Smooth muscle cell (in vitro differentiated cells): ENCODE results near the gene KLHL35. TPM values are rescaled to one million over a fixed set of nuclear protein-coding genes. Genes with fewer than 3 reads are reported as not detected.

Source experiments
- DNase-seq: peaks from one replicate; lab custom pipeline; 2025; ENCODE audit not compliant: unreplicated experiment; lab: John Stamatoyannopoulos, UW
- H2AFZ ChIP-seq: fragments of 200-600 bp; sonication (generic); 2 replicates; pipeline ENCODE4 v1.6.0; 2016; ENCODE audit warnings: antibody characterized with exemption, low read depth, mild to moderate bottlenecking
- H3F3A ChIP-seq: fragments of 200-600 bp; sonication (generic); 2 replicates; pipeline ENCODE4 v1.6.0; 2017; ENCODE audit warnings: antibody characterized with exemption, low read depth
- H3K27ac ChIP-seq: fragments of 200-600 bp; sonication (generic); 2 replicates; pipeline ENCODE4 v1.5.1; 2016; ENCODE audit warnings: low read depth, mild to moderate bottlenecking
- H3K27me3 ChIP-seq: fragments of 200-600 bp; sonication (generic); 2 replicates; pipeline ENCODE4 v1.6.1; 2016; ENCODE audit warnings: low read depth, mild to moderate bottlenecking
- H3K36me3 ChIP-seq: fragments of 200-600 bp; sonication (generic); 2 replicates; pipeline ENCODE4 v1.5.1; 2016; ENCODE audit warnings: low read depth
- H3K4me1 ChIP-seq: fragments of 200-600 bp; sonication (generic); 2 replicates; pipeline ENCODE4 v1.5.1; 2016; ENCODE audit warnings: low read depth
- H3K4me2 ChIP-seq: fragments of 200-600 bp; sonication (generic); 2 replicates; pipeline ENCODE4 v1.6.0; 2016; ENCODE audit warnings: mild to moderate bottlenecking
- H3K4me3 ChIP-seq: fragments of 200-600 bp; sonication (generic); 2 replicates; pipeline ENCODE4 v1.5.1; 2016; ENCODE audit warnings: mild to moderate bottlenecking
- H3K79me2 ChIP-seq: fragments of 200-600 bp; sonication (generic); 2 replicates; pipeline ENCODE4 v1.6.0; 2016; ENCODE audit warnings: low read depth, mild to moderate bottlenecking
- H3K9ac ChIP-seq: fragments of 200-600 bp; sonication (generic); 2 replicates; pipeline ENCODE4 v1.6.0; 2016; ENCODE audit warnings: low read depth
- H3K9me3 ChIP-seq: fragments of 200-600 bp; sonication (generic); replicated peaks from 2 replicates; pipeline ENCODE4 v1.5.1; 2016; ENCODE audit warnings: low read depth
- H4K20me1 ChIP-seq: fragments of 200-600 bp; sonication (generic); 2 replicates; pipeline ENCODE4 v1.6.0; 2016; ENCODE audit warnings: low read depth
- CTCF ChIP-seq: fragments of 200-600 bp; sonication (generic); IDR thresholded peaks from 2 replicates; pipeline ENCODE4 v1.5.1; 2017; ENCODE audit warnings: borderline replicate concordance, mild to moderate bottlenecking, antibody characterized with exemption; ENCODE audit not compliant: insufficient read depth, poor library complexity, severe bottlenecking
- WGBS: methylation state at CpG from one replicate; pipeline ENCODE4 v1.1.7; 2016; ENCODE audit warnings: low lambda C conversion rate; 5-methylcytosine and 5-hydroxymethylcytosine counted together
- polyA plus RNA-seq: library from polyadenylated mRNA; unstranded; fragments of >200 nt; fragmentation: Nextera tagmentation; extraction: Ambion mirVana; gene quantifications from 2 replicates; pipeline ENCODE4 v1.2.1, GENCODE V29; 2016
- total RNA-seq: library from RNA; depleted of rRNA; stranded (reverse); fragments of >200 nt; gene quantifications from 2 replicates; pipeline ENCODE4 v1.2.3, GENCODE V29; 2014

Gene KLHL35
- total and polyA plus RNA-seq, 2 experiments from 2014 or later: 1.0 to 3.0 TPM

- no peak overlapping the region for H2AFZ ChIP-seq
- no peak overlapping the region for H3K4me3 ChIP-seq
- H3K27me3 ChIP-seq: no peaks in the 10 kb centered on the region
- no peaks in the 10 kb centered on the region for H3F3A ChIP-seq
- no peaks in the 10 kb centered on the region for H3K79me2 ChIP-seq
- no peak overlapping the region for H3K27ac ChIP-seq
- 96% methylated on average over 6 of the region's 6 CpGs for WGBS
- H4K20me1 ChIP-seq: no peaks in the 10 kb centered on the region
- H3K9me3 ChIP-seq: no peaks in the 10 kb centered on the region
- H3K4me2 ChIP-seq: no peak overlapping the region
- H3K4me1 ChIP-seq: peaks cover 11% of the 10 kb centered on the region
- H3K9ac ChIP-seq: no peak overlapping the region
- DNase-seq: no peak
- no peak for TF ChIP-seq CTCF
- H3K36me3 ChIP-seq: no peaks in the 10 kb centered on the region
Observed at GRCh38 chr11:75461151-75461550, 28.1 kb upstream of the KLHL35 start.

- Histone ChIP-seq H3K4me1 (no peaks in the 10 kb centered on the region), H3K4me2 (no peak overlapping the region), H3K27ac (no peak overlapping the region), H3K79me2 (no peaks in the 10 kb centered on the region), H2AFZ (no peak overlapping the region), H3K9ac (no peak overlapping the region), H3F3A (no peaks in the 10 kb centered on the region), H3K4me3 (no peak overlapping the region), H3K27me3 (no peaks in the 10 kb centered on the region), H3K9me3 (no peaks in the 10 kb centered on the region), H4K20me1 (no peaks in the 10 kb centered on the region), H3K36me3 (no peaks in the 10 kb centered on the region)
- DNase-seq: no peak
- 87% methylated on average over 14 of the region's 14 CpGs for WGBS
- TF ChIP-seq CTCF: no peak
Observed at GRCh38 chr11:75456596-75457183, 23.7 kb upstream of the KLHL35 start.

GRCh38 chr11:75454987-75455386, 22.0 kb upstream of the KLHL35 start:
- no peak overlapping the region for H3K4me3 ChIP-seq
- no peaks in the 10 kb centered on the region for H3K9me3 ChIP-seq
- H3K27me3 ChIP-seq: no peaks in the 10 kb centered on the region
- H2AFZ ChIP-seq: no peak overlapping the region
- H3K36me3 ChIP-seq: no peaks in the 10 kb centered on the region
- H3K4me1 ChIP-seq: no peaks in the 10 kb centered on the region
- no peaks in the 10 kb centered on the region for H3K79me2 ChIP-seq
- no peaks in the 10 kb centered on the region for H4K20me1 ChIP-seq
- no peak overlapping the region for H3K27ac ChIP-seq
- no peak overlapping the region for H3K9ac ChIP-seq
- no peaks in the 10 kb centered on the region for H3F3A ChIP-seq
- no peak for TF ChIP-seq CTCF
- WGBS: 89% methylated on average over 5 of the region's 5 CpGs
- DNase-seq: no peak
- no peak overlapping the region for H3K4me2 ChIP-seq

- 90% methylated on average over 9 of the region's 9 CpGs for WGBS
- H3K4me2 ChIP-seq: no peak overlapping the region
Observed at GRCh38 chr11:75453916-75454655, 21.1 kb upstream of the KLHL35 start.

More at GRCh38 chr11:75453916-75454655, 21.1 kb upstream of the KLHL35 start:
- TF ChIP-seq CTCF: no peak
- Histone ChIP-seq H3K9me3 (no peaks in the 10 kb centered on the region), H4K20me1 (no peaks in the 10 kb centered on the region), H3K27me3 (no peaks in the 10 kb centered on the region), H2AFZ (no peak overlapping the region), H3F3A (no peaks in the 10 kb centered on the region), H3K79me2 (no peaks in the 10 kb centered on the region), H3K9ac (no peak overlapping the region), H3K36me3 (no peaks in the 10 kb centered on the region), H3K4me1 (no peaks in the 10 kb centered on the region), H3K4me3 (no peak overlapping the region), H3K27ac (no peak overlapping the region)
- no peak for DNase-seq
